Sigmoid colon (tissue), 7 donors: ENCODE results near the gene GPX8. TPM values are rescaled to one million over a fixed set of nuclear protein-coding genes. Genes with fewer than 3 reads are reported as not detected.

Experiments
- DNase-seq: peaks from one replicate; pipeline ENCODE4 v3.0.0-alpha.2; 2019
- H3K27ac ChIP-seq, 4 donors: fragments of 200-600 bp; sonication (generic); one replicate each; pipeline ENCODE4 v1.5.1; 2016 to 2019; ENCODE audit warnings: mild to moderate bottlenecking in 1 of 4
- H3K27me3 ChIP-seq, 3 donors: fragments of 200-600 bp; sonication (generic); one replicate each; pipeline ENCODE4 v1.5.1; 2019; ENCODE audit warnings: mild to moderate bottlenecking in 1 of 3
- H3K36me3 ChIP-seq, 4 donors: fragments of 200-600 bp; sonication (generic); one replicate each; pipeline ENCODE4 v1.5.1; 2016 to 2019
- H3K4me1 ChIP-seq, 4 donors: fragments of 200-600 bp; sonication (generic); one replicate each; pipeline ENCODE4 v1.5.1; 2017 to 2019
- H3K4me3 ChIP-seq, 4 donors: fragments of 200-600 bp; sonication (generic); one replicate each; pipeline ENCODE4 v1.5.1; 2017 to 2019; ENCODE audit warnings: mild to moderate bottlenecking in 2 of 4, moderate library complexity in 1 of 4
- H3K9me3 ChIP-seq, 4 donors: fragments of 200-600 bp in 3 of 4; sonication (generic) in 3 of 4; one replicate each; pipeline versions ENCODE4 v1.5.1 to v1.6.1; 2013 to 2019
- EP300 ChIP-seq, 4 donors: sonication (generic); formaldehyde crosslinking; IDR thresholded peaks; one replicate each; pipeline ENCODE4 v1.6.1; 2017; ENCODE audit warnings: antibody characterized with exemption in 4 of 4
- POLR2A ChIP-seq, 2 donors: fragments of 450-650 bp; IDR thresholded peaks; one replicate each; pipeline ENCODE4 v1.6.1; 2016; ENCODE audit warnings: antibody characterized with exemption in 2 of 2, mild to moderate bottlenecking in 2 of 2, moderate library complexity in 2 of 2
- POLR2AphosphoS5 ChIP-seq, 4 donors: sonication (generic); formaldehyde crosslinking; IDR thresholded peaks; one replicate each; pipeline ENCODE4 v1.6.1; 2017; ENCODE audit warnings: antibody characterized with exemption in 4 of 4
- WGBS, 2 donors: extraction: QIAGEN DNeasy Blood & Tissue Kit; methylation state at CpG; one replicate each; pipeline ENCODE4 v1.1.7; 2013; 5-methylcytosine and 5-hydroxymethylcytosine counted together
- intact Hi-C: fragments of 100-400 bp; cut with DNase I; formaldehyde crosslinking; loops from one replicate; pipeline ENCODE4 v1.15.1; 2023
- polyA plus RNA-seq, 3 donors: library from polyadenylated mRNA; stranded (reverse); fragments of 200-250 nt; gene quantifications; one replicate each; pipeline ENCODE4 v1.2.3, GENCODE V29; 2013
- total RNA-seq, 4 donors: library from RNA; depleted of rRNA; stranded (reverse); fragments of >200 nt; gene quantifications; one replicate each; pipeline ENCODE4 v1.1.0, GENCODE V29; 2016
- TF ChIP-seq, protein P1 (sequence below), 4 experiments: fragments of 450-650 bp in 3 of 4; fragments of 200-600 bp in 1 of 4; IDR thresholded peaks; one replicate each; pipeline ENCODE4 v1.5.1; 2016 to 2019; ENCODE audit warnings: antibody characterized with exemption in 4 of 4, mild to moderate bottlenecking in 3 of 4, moderate library complexity in 2 of 4
- donor health status: healthy with polysubstance abuse.
- donor health status: Bipolar disorder and iron deficiency.
- donor health status: healthy.

The GPX8 gene
- total and polyA plus RNA-seq, 7 donors: 1.8 to 20.8 (median 14.2) TPM

DNA sequence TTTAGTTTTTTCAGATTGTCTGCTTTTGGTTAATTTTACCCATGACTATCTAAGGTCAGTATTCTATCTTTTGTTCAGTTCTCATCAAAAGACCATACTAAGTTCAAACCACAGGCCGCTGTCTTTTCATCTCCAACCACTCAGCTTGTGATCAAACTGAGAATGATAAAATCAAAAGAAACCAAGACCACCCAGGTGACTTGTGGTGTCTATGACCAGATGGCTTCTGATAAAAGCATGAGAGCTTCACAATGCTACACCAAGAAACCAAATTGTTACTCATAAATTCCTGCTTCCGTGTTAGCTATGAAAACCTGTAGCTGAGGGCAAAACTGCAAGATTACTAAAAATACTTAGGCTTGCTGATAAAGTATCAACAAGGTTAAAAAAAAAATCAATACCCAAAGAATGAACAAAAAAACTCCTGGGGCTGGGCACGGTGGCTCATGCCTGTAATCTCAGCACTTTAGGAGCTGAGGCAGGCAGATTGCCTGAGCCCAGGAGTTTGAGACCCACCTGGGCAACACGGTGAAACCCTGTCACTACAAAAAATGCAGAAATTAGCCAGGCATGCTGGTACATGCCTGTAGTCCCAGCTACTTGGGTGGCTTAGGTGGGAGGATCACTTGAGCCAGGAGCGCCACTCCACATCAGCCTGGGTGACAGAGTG is 25.8 kb upstream of the GPX8 start:
- H3K4me1 ChIP-seq: no peaks in the 10 kb centered on the region
- no peak overlapping the region for H3K4me3 ChIP-seq
- no peaks in the 10 kb centered on the region for H3K36me3 ChIP-seq
- intact Hi-C loops: no loop called here
- no peak for DNase-seq
- H3K27ac ChIP-seq: no peak overlapping the region
- no peaks in the 10 kb centered on the region for H3K27me3 ChIP-seq
- peaks cover 0 to 3% (median 0%) of the 10 kb centered on the region in 4 donors for H3K9me3 ChIP-seq
- 72 to 74% methylated on average over 5 of the region's 5 CpGs for WGBS, 2 donors
- no peak for TF ChIP-seq POLR2AphosphoS5 (IDR thresholded peaks at IDR 0.05)

DNA sequence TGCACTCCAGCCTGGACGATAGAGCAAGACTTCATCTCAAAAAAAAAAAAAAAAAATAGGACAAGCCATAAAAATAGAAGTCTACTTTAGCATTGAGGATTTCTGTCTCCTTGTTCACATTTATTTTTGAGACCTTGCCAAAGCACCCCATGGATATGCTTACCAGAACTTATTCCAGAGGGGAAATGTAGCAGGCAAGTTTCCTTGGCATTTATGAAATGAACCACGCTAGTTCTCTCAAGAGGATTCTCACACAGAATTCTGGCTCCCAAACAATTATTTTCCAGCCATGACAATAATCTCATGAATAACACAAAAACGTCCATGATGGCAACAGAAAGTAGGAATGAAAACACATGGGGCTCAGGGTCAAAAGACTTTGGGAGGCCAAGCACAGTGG is 23.4 kb upstream of the GPX8 start:
- Histone ChIP-seq H3K27me3 (no peaks in the 10 kb centered on the region), H3K4me1 (no peaks in the 10 kb centered on the region), H3K27ac (no peak overlapping the region), H3K4me3 (no peak overlapping the region), H3K9me3 (no peaks in the 10 kb centered on the region), H3K36me3 (no peaks in the 10 kb centered on the region)
- intact Hi-C loops: no loop called here
- TF ChIP-seq POLR2A (IDR thresholded peaks at IDR 0.05) (no peak), POLR2AphosphoS5 (IDR thresholded peaks at IDR 0.05) (no peak), EP300 (IDR thresholded peaks at IDR 0.05) (no peak)
- TF ChIP-seq, protein P1, sequence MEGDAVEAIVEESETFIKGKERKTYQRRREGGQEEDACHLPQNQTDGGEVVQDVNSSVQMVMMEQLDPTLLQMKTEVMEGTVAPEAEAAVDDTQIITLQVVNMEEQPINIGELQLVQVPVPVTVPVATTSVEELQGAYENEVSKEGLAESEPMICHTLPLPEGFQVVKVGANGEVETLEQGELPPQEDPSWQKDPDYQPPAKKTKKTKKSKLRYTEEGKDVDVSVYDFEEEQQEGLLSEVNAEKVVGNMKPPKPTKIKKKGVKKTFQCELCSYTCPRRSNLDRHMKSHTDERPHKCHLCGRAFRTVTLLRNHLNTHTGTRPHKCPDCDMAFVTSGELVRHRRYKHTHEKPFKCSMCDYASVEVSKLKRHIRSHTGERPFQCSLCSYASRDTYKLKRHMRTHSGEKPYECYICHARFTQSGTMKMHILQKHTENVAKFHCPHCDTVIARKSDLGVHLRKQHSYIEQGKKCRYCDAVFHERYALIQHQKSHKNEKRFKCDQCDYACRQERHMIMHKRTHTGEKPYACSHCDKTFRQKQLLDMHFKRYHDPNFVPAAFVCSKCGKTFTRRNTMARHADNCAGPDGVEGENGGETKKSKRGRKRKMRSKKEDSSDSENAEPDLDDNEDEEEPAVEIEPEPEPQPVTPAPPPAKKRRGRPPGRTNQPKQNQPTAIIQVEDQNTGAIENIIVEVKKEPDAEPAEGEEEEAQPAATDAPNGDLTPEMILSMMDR (IDR thresholded peaks at IDR 0.05): no peak
- 68 to 77% methylated on average over 3 of the region's 3 CpGs for WGBS, 2 donors
- DNase-seq: no peak

DNA sequence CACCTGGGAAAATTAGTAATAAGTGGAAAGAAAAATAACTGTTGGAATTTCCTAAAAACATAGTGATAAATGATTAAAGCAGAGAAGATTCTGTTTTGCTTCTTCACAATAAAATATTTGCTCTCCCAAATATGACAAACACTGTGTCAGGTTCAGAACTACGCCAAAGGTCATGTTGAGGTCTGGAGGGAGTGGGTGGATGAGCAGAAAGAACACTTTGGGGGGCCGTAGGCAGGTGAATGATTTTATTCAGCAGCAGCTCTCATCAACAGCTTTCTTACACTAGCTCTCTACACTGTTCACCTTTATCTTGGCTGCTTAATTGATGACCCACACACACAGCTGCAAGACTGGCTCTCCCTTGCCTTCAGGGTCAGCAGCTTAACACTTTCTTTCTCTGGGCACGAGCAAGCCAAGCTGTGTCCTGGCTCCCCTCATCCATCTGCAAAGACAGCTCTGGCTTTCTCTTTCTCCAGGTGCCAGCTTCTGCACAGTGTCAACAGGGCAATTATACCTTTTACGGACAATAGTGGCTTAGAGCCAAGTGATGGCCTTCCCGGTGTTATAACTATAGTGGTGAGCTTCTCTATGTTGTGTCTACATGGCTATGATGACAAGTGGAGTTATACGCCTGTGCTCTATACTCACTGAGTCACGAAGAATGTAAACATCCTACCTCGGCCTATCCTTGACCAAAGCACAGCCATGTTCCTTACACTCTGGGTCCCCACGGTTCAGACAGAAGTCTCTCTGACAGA is 18.9 kb upstream of the GPX8 start:
- H3K4me1 ChIP-seq: no peaks in the 10 kb centered on the region
- intact Hi-C loops: no loop called here
- no peaks in the 10 kb centered on the region for H3K9me3 ChIP-seq
- no peak overlapping the region for H3K27ac ChIP-seq
- no peaks in the 10 kb centered on the region for H3K27me3 ChIP-seq
- 55 to 78% methylated on average over 9 of the region's 9 CpGs for WGBS, 2 donors
- H3K4me3 ChIP-seq: no peak overlapping the region
- no peaks in the 10 kb centered on the region for H3K36me3 ChIP-seq
- no peak for DNase-seq
- TF ChIP-seq EP300 (IDR thresholded peaks at IDR 0.05): no peak
- no peak for TF ChIP-seq POLR2AphosphoS5 (IDR thresholded peaks at IDR 0.05)
- TF ChIP-seq POLR2A (IDR thresholded peaks at IDR 0.05): no peak
- TF ChIP-seq, protein P1 (IDR thresholded peaks at IDR 0.05): no peak

DNA sequence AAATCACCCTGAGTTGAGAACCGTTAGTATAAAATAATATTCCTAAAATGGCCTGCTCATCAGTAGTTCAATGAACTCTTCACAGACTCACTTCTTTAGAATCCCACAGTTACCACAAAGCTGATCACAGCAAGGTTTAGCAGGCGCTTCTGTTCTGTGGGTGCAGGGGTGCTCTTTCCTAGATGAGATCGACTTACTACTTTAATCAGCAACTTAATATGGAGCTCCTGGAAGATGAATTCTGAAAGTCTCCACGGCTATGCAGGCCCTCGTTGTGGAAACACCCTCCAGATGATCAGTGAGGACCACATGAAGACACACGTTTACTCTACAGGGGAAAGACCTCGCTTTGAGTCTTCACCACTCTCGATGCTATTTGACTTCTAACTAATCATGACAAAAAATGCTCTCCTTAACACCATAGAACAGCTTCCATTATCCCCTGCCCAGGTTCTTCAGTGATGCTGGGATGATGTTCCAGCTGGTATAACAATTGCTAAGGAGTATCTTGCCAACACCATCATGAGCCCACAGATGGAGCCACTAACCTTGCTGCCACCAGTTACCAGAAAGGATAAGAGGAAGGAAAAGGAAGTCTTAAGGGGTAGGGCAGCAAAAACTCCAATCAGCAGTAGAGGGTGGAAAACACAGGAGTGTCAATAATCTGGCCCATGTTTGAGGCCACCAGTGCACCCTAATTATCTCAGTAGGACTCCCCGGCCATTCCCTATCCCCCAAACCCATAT is 17.9 kb upstream of the GPX8 start:
- no peak overlapping the region for H3K27ac ChIP-seq
- no peaks in the 10 kb centered on the region for H3K27me3 ChIP-seq
- no peak overlapping the region for H3K4me3 ChIP-seq
- DNase-seq: no peak
- TF ChIP-seq POLR2AphosphoS5 (IDR thresholded peaks at IDR 0.05): no peak
- TF ChIP-seq, protein P1 (IDR thresholded peaks at IDR 0.05): no peak
- no peak for TF ChIP-seq POLR2A (IDR thresholded peaks at IDR 0.05)
- TF ChIP-seq EP300 (IDR thresholded peaks at IDR 0.05): no peak
- no peaks in the 10 kb centered on the region for H3K9me3 ChIP-seq
- no peaks in the 10 kb centered on the region for H3K4me1 ChIP-seq
- H3K36me3 ChIP-seq: no peaks in the 10 kb centered on the region
- intact Hi-C loops: no loop called here
- WGBS, 2 donors: 85 to 86% methylated on average over 9 of the region's 9 CpGs

DNA sequence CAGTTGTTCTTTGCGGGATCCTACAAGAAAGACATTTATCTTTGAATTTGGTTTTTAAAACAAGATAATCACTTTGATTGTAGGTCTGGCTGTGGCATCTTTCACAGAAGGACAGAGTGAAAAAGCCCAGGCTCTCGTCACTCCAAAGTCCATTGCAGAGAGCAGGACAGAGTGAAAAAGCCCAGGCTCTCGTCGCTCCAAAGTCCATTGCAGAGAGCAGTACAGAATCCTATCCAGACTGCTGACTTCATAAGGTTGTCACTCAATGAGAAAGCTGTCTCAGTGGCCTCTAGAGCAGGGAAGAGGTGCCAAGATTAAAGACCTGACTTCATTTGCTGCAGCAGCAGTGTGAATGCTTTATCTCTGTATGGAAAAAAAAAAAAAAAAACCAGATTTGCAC is 16.3 kb upstream of the GPX8 start:
- intact Hi-C loops: no loop called here
- H3K27me3 ChIP-seq: no peaks in the 10 kb centered on the region
- DNase-seq: no peak
- H3K4me3 ChIP-seq: no peak overlapping the region
- 23 to 56% methylated on average over 4 of the region's 4 CpGs for WGBS, 2 donors
- no peak for TF ChIP-seq POLR2A (IDR thresholded peaks at IDR 0.05)
- H3K27ac ChIP-seq: no peak overlapping the region
- no peaks in the 10 kb centered on the region for H3K4me1 ChIP-seq
- H3K9me3 ChIP-seq: no peaks in the 10 kb centered on the region
- H3K36me3 ChIP-seq: no peaks in the 10 kb centered on the region
